NCI-H748 (cell line): Measurements from ENCODE around the gene USP1.

ENCODE experiments used
- DNase-seq: peaks from one replicate; lab custom pipeline; 2025; ENCODE audit not compliant: unreplicated experiment; lab: John Stamatoyannopoulos, UW

The USP1 gene

GRCh38 chr1:62425041-62425440 lies 11.8 kb upstream of the USP1 start:
- DNase-seq, result peak; percentile 38

GRCh38 chr1:62426237-62426636 lies 10.6 kb upstream of the USP1 start:
- DNase-seq, result peak; percentile 19

GRCh38 chr1:62426794-62427193 lies 10.1 kb upstream of the USP1 start:
- DNase-seq, result no peak

GRCh38 chr1:62428351-62428750 lies 8.5 kb upstream of the USP1 start:
- DNase-seq, result no peak

GRCh38 chr1:62429581-62429980 lies 7.3 kb upstream of the USP1 start:
- no peak for DNase-seq

- DNase-seq, result no peak
Observed at GRCh38 chr1:62433861-62434617, 2.8 kb upstream of the USP1 start.

- no peak for DNase-seq
Observed at GRCh38 chr1:62434618-62435001, 2.2 kb upstream of the USP1 start.

GRCh38 chr1:62435231-62436038 lies 1.4 kb upstream of the USP1 start:
- peak; percentile 40 for DNase-seq

GRCh38 chr1:62436039-62436465 lies 797 bp upstream of the USP1 start:
- DNase-seq, result no peak

GRCh38 chr1:62437273-62437940 lies 558 bp downstream of the USP1 start:
- peak; percentile 64 for DNase-seq

GRCh38 chr1:62438163-62438562 lies 1.3 kb downstream of the USP1 start:
- DNase-seq, result peak; percentile 31

GRCh38 chr1:62439652-62440371 lies 3.0 kb downstream of the USP1 start:
- DNase-seq, result no peak

- no peak for DNase-seq
Observed at GRCh38 chr1:62444701-62445100, 7.9 kb downstream of the USP1 start.

- DNase-seq, result no peak
Observed at GRCh38 chr1:62448221-62448933, 11.5 kb downstream of the USP1 start.

GRCh38 chr1:62450301-62450700 lies 13.5 kb downstream of the USP1 start:
- no peak for DNase-seq

GRCh38 chr1:62452951-62453350 lies 16.1 kb downstream of the USP1 start:
- no peak for DNase-seq

GRCh38 chr1:62457955-62458354 lies 21.1 kb downstream of the USP1 start:
- no peak for DNase-seq

- DNase-seq, result no peak
Observed at GRCh38 chr1:62462370-62462769, 25.5 kb downstream of the USP1 start.

GRCh38 chr1:62467092-62467491 lies 30.2 kb downstream of the USP1 start:
- DNase-seq, result no peak

GRCh38 chr1:62476525-62477219 lies 39.8 kb downstream of the USP1 start:
- no peak for DNase-seq
